ENCODE data around the gene CYP2C19. TPM values are rescaled to one million over a fixed set of nuclear protein-coding genes. Genes with fewer than 3 reads are reported as not detected.

Gene CYP2C19
- total and polyA plus RNA-seq, 2 of the 4 experiments (the other 2 are of a cell fraction): not detected

- Histone ChIP-seq H3K14ac (replicated peaks; ENCODE audit: low read depth, low read length) (no peak overlapping the region), H2BK5ac (ENCODE audit: low read depth, low read length, poor library complexity, severe bottlenecking) (no peak overlapping the region), H3K9ac (ENCODE audit: low read depth, low read length) (no peak overlapping the region), H2AFZ (replicated peaks; ENCODE audit: low read length, poor library complexity) (no peak overlapping the region), H3K9me1 (ENCODE audit: insufficient read depth, low read length) (no peaks in the 10 kb centered on the region), H2BK20ac (ENCODE audit: low read depth, low read length) (no peak overlapping the region), H3K4ac (ENCODE audit: low read depth, low read length) (no peak overlapping the region), H4K91ac (ENCODE audit: insufficient read depth, low read depth, low read length) (no peak overlapping the region), H3K36me3 (ENCODE audit: control insufficient read depth, insufficient read depth, low read length) (no peaks in the 10 kb centered on the region), H3K4me1 (ENCODE audit: control insufficient read depth, insufficient read depth, low read length) (no peaks in the 10 kb centered on the region), H3K27ac (ENCODE audit: insufficient read depth, low read length) (no peak overlapping the region), H3K4me3 (ENCODE audit: insufficient read depth, low read depth, low read length) (no peak overlapping the region), H3K23ac (ENCODE audit: low read depth, low read length) (no peak overlapping the region), H3K9me3 (ENCODE audit: control insufficient read depth, insufficient read depth, low read length) (peaks cover 2% of the 10 kb centered on the region), H3K18ac (ENCODE audit: low read depth, low read length) (no peak overlapping the region), H3K4me2 (ENCODE audit: low read depth, low read length) (no peak overlapping the region), H3K27me3 (ENCODE audit: control insufficient read depth, insufficient read depth, low read length) (no peaks in the 10 kb centered on the region), H2BK120ac (ENCODE audit: low read depth, low read length) (no peak overlapping the region), H4K5ac (ENCODE audit: low read depth, low read length) (no peak overlapping the region), H2BK15ac (ENCODE audit: low read depth, low read length) (no peak overlapping the region), H2AK9ac (replicated peaks; ENCODE audit: low read depth, low read length, poor library complexity) (no peak overlapping the region), H3K56ac (ENCODE audit: extremely low read depth, insufficient read depth, low read length) (no peak overlapping the region), H4K8ac (ENCODE audit: low read depth in 2 of 2, low read length in 2 of 2) (no peak overlapping the region), H4K20me1 (ENCODE audit: insufficient read depth, low read length) (no peaks in the 10 kb centered on the region), H3K79me1 (ENCODE audit: low read depth in 1 of 2, low read length in 2 of 2) (no peaks in the 10 kb centered on the region), H2AK5ac (ENCODE audit: low read depth, low read length) (no peak overlapping the region)
- no peak for ATAC-seq (ENCODE audit: low read depth)
- in situ Hi-C loops (cut with MboI; ENCODE audit: low sequenced_read_pairs): no loop called here
- TF ChIP-seq SMC3 (IDR thresholded peaks at IDR 0.05; ENCODE audit: low read depth, low read length) (no peak), RCOR1 (IDR thresholded peaks at IDR 0.05; ENCODE audit: insufficient replicate concordance, low read length) (no peak), CTCF (conservative IDR thresholded peaks at IDR 0.05; ENCODE audit: low read depth, low read length) (no peak), CEBPB (IDR thresholded peaks at IDR 0.05; ENCODE audit: low read depth, low read length) (no peak), RFX5 (IDR thresholded peaks at IDR 0.05; ENCODE audit: low read depth, low read length) (no peak), POLR2A (IDR thresholded peaks at IDR 0.05; ENCODE audit: low read depth, low read length) (no peak), MAFK (IDR thresholded peaks at IDR 0.05; ENCODE audit: low read depth, low read length) (no peak), FOS (IDR thresholded peaks at IDR 0.05; ENCODE audit: low read depth, low read length) (no peak), ELK1 (IDR thresholded peaks at IDR 0.05; ENCODE audit: borderline replicate concordance, low read depth, low read length) (no peak), MAZ (IDR thresholded peaks at IDR 0.05; ENCODE audit: borderline replicate concordance, low read depth, low read length) (no peak), NFE2L2 (IDR thresholded peaks at IDR 0.05; ENCODE audit: low read depth, low read length) (no peak), CHD1 (IDR thresholded peaks at IDR 0.05; ENCODE audit: low read depth, low read length) (no peak)
- dilution Hi-C loops (cut with HindIII; ENCODE audit: low sequenced_read_pairs, unreplicated experiment): no loop called here
- no TSS peak for BruUV-seq (replicated peaks)
- intact Hi-C loops (cut with micrococcal nuclease): no loop called here
- POLR2A ChIA-PET (ENCODE audit: unreplicated experiment): no interaction called here
- CTCF ChIA-PET: interaction anchor here (0.5 kb wide), 1 partner anchor 269 kb away, joined by 3 read pairs; no protein-coding TSS in a partner anchor
- no CpG with 5 or more reads among the region's 1 CpG for WGBS, 2 experiments (ENCODE audit: extremely low coverage in 2 of 2, insufficient read length in 1 of 2)
- no peak for DNase-seq
Observed at GRCh38 chr10:94846204-94846603, 83.7 kb downstream of the CYP2C19 start.

Data from IMR-90 (cell line).